Measurements from ENCODE around the gene CACNA1I. TPM values are rescaled to one million over a fixed set of nuclear protein-coding genes. Genes with fewer than 3 reads are reported as not detected.

CACNA1I gene
- total RNA-seq, 1 donor from 2014 or later = 0.11 TPM

DNA sequence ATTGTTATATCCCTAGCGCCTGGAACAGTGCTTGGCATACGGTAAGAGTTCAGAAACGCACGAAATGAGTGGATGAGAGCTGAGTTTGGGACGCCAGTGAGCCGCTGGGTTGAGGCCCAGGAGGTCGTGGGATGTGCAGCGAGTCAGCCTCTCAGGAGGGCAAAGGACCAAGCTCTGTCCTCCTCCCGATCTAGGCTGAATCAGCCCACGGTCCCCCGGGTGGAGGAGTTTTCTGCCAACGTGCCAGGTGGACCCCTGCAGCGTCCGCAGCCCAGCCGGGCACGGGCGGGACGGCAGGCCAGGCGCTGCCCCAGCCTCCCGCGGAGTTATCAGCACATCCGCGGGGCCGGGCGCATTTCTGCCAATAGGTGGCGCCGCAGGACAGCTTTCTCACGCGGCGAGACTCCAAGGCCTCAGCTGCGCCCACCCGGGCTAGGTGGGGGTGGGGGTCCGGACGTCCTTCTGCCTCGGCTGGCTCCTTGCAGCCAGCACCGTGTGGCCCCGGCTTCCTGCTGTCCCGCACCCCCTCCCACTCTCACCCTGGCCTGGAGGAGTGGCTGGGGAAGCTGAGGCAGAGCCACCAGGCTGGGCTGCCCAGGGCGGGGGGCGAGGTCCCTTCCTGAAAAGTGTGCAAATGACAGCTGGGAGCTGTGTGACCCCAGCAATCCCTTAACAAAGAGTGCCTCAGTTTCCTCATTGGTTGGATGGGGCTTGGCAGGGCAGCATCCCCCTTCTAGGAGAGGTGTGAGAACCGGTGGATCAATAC, 35.8 kb upstream of the CACNA1I start:
- Histone ChIP-seq H3K9me3 (ENCODE audit: low read depth) (no peaks in the 10 kb centered on the region), H3K36me3 (no peaks in the 10 kb centered on the region), H3K4me3 (peak overlapping the region; percentile 27), H3K4me1 (peaks cover 23% of the 10 kb centered on the region), H3K27ac (no peak overlapping the region), H4K20me1 (ENCODE audit: low read depth) (peaks cover 17% of the 10 kb centered on the region), H3F3A (ENCODE audit: low read depth) (peaks cover 33% of the 10 kb centered on the region), H3K9ac (no peak overlapping the region), H3K79me2 (ENCODE audit: low read depth) (peaks cover 22% of the 10 kb centered on the region), H3K4me2 (peak overlapping the region; percentile 63), H2AFZ (replicated peaks) (peak overlapping the region; percentile 68), H3K27me3 (no peaks in the 10 kb centered on the region)
- Mint-ChIP-seq H3K4me1 (peaks cover 27% of the 10 kb centered on the region), H3K27ac (no peak overlapping the region), H3K9me3 (no peaks in the 10 kb centered on the region), H3K36me3 (no peaks in the 10 kb centered on the region), H3K27me3 (ENCODE audit: insufficient read depth, low read depth) (peaks cover 2% of the 10 kb centered on the region), H3K4me3 (peak overlapping the region; percentile 73)
- DNase-seq (ENCODE audit: low spot score) = peak; percentile 94
- no peak for TF ChIP-seq EZH2phosphoT487 (IDR thresholded peaks at IDR 0.05)
- no peak for TF ChIP-seq EZH2 (IDR thresholded peaks at IDR 0.05)
- TF ChIP-seq, protein P1, sequence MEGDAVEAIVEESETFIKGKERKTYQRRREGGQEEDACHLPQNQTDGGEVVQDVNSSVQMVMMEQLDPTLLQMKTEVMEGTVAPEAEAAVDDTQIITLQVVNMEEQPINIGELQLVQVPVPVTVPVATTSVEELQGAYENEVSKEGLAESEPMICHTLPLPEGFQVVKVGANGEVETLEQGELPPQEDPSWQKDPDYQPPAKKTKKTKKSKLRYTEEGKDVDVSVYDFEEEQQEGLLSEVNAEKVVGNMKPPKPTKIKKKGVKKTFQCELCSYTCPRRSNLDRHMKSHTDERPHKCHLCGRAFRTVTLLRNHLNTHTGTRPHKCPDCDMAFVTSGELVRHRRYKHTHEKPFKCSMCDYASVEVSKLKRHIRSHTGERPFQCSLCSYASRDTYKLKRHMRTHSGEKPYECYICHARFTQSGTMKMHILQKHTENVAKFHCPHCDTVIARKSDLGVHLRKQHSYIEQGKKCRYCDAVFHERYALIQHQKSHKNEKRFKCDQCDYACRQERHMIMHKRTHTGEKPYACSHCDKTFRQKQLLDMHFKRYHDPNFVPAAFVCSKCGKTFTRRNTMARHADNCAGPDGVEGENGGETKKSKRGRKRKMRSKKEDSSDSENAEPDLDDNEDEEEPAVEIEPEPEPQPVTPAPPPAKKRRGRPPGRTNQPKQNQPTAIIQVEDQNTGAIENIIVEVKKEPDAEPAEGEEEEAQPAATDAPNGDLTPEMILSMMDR (IDR thresholded peaks at IDR 0.05) = peak; percentile 94

DNA sequence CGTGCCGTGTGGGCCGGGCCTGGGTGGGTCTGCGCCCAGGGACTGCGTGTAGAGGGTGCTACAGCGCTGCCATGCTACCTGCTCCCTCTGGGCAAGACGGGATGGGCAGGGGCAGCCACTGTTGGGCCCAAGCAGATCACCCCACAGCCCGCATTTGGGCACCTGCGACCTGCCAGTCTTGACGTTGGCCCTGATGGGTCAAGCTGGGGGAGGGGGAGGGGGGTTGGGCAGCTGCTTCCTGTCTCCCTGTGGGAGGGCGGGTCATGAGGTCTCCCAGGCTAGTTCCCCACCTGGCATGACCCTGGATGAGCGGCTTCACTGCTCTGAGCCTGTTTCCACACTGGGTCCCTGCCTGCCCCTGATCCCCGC, 35.2 kb upstream of the CACNA1I start:
- H3K27me3 Mint-ChIP-seq (ENCODE audit: insufficient read depth, low read depth) = peaks cover 2% of the 10 kb centered on the region
- peaks cover 21% of the 10 kb centered on the region for H3K79me2 ChIP-seq (ENCODE audit: low read depth)
- no peak overlapping the region for H3K4me3 Mint-ChIP-seq
- peaks cover 27% of the 10 kb centered on the region for H3F3A ChIP-seq (ENCODE audit: low read depth)
- H2AFZ ChIP-seq (replicated peaks) = peak overlapping the region; percentile 61
- no peaks in the 10 kb centered on the region for H3K36me3 Mint-ChIP-seq
- peak overlapping the region; percentile 27 for H3K4me3 ChIP-seq
- no peaks in the 10 kb centered on the region for H3K9me3 ChIP-seq (ENCODE audit: low read depth)
- H3K9me3 Mint-ChIP-seq = no peaks in the 10 kb centered on the region
- H3K27ac Mint-ChIP-seq = no peak overlapping the region
- no peak for TF ChIP-seq EZH2 (IDR thresholded peaks at IDR 0.05)
- TF ChIP-seq EZH2phosphoT487 (IDR thresholded peaks at IDR 0.05) = no peak
- TF ChIP-seq, protein P1 (IDR thresholded peaks at IDR 0.05) = no peak
- peak overlapping the region; percentile 63 for H3K4me2 ChIP-seq
- H3K27ac ChIP-seq = no peak overlapping the region
- H3K9ac ChIP-seq = no peak overlapping the region
- H3K36me3 ChIP-seq = no peaks in the 10 kb centered on the region
- no peaks in the 10 kb centered on the region for H3K27me3 ChIP-seq
- peaks cover 23% of the 10 kb centered on the region for H3K4me1 Mint-ChIP-seq
- DNase-seq (ENCODE audit: low spot score) = no peak
- peaks cover 23% of the 10 kb centered on the region for H3K4me1 ChIP-seq
- peaks cover 11% of the 10 kb centered on the region for H4K20me1 ChIP-seq (ENCODE audit: low read depth)

DNA sequence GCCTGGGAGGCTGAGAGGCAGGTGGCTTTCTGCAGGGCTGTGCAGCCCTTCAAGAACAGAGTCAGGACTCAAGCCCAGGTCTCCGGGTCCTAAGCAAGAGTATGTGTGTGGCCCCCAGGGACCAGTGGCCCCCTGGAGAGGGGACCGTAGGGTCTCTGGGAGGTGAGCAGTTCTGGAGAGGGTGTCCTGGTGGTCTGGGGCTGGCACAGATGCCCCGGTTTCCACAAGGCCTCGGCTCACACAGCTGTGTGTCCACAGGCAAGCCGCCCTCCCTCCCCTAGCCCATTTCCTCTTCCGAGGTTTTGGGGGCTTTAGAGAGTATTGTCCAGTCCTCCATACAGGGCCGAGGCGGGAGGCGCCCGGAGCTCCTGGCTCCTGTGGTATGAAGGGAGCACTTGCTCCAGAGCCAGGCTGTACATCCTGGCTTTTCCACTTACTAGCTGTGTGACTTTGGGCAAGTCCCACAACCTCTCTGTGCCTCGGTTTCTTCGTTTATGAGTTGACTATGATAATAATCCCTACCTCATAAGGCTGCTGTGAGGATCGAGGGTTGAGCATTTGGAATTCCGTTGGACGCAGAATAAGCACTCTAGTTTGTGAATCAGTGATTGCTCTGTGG, 34.6 kb upstream of the CACNA1I start:
- Mint-ChIP-seq H3K4me3 (no peak overlapping the region), H3K9me3 (no peaks in the 10 kb centered on the region)
- peaks cover 6% of the 10 kb centered on the region for H4K20me1 ChIP-seq (ENCODE audit: low read depth)

More for the DNA sequence above, 34.6 kb upstream of the CACNA1I start:
- no peaks in the 10 kb centered on the region for H3K36me3 ChIP-seq
- no peak overlapping the region for H3K4me3 ChIP-seq
- H3K4me2 ChIP-seq = no peak overlapping the region
- no peak overlapping the region for H3K27ac ChIP-seq
- H3K27me3 ChIP-seq = no peaks in the 10 kb centered on the region
- peaks cover 15% of the 10 kb centered on the region for H3K79me2 ChIP-seq (ENCODE audit: low read depth)
- Mint-ChIP-seq H3K27ac (no peak overlapping the region), H3K4me1 (peaks cover 19% of the 10 kb centered on the region), H3K36me3 (no peaks in the 10 kb centered on the region), H3K27me3 (ENCODE audit: insufficient read depth, low read depth) (peaks cover 4% of the 10 kb centered on the region)
- peaks cover 22% of the 10 kb centered on the region for H3F3A ChIP-seq (ENCODE audit: low read depth)
- no peak overlapping the region for H3K9ac ChIP-seq
- no peak for DNase-seq (ENCODE audit: low spot score)
- H2AFZ ChIP-seq (replicated peaks) = no peak overlapping the region
- H3K4me1 ChIP-seq = peaks cover 23% of the 10 kb centered on the region
- H3K9me3 ChIP-seq (ENCODE audit: low read depth) = no peaks in the 10 kb centered on the region
- TF ChIP-seq EZH2 (IDR thresholded peaks at IDR 0.05) = no peak
- TF ChIP-seq, protein P1 (IDR thresholded peaks at IDR 0.05) = no peak
- TF ChIP-seq EZH2phosphoT487 (IDR thresholded peaks at IDR 0.05) = no peak
